GM18873 (cell line): ENCODE results near the gene TBC1D9.
"Not testable (repeated sequence)": the region's sequence is repeated elsewhere in the genome, so short reads cannot be mapped to it uniquely, and the experiment has no call there.

Source experiments
- ATAC-seq: cut with Tn5 transposase; IDR thresholded peaks from one replicate; pipeline ENCODE4 v1.9.1; 2021; ENCODE audit warnings: mild to moderate bottlenecking, moderate library complexity, moderate number of reproducible peaks; ENCODE audit not compliant: unreplicated experiment, low FRiP score

TBC1D9 gene

GRCh38 chr4:140754918-140755773 lies 1.0 kb downstream of the TBC1D9 start:
- no peak for ATAC-seq

- no peak for ATAC-seq
Measured at GRCh38 chr4:140753329-140753728, 2.9 kb downstream of the TBC1D9 start.

GRCh38 chr4:140752291-140753068 lies 3.7 kb downstream of the TBC1D9 start:
- ATAC-seq: no peak

- no peak for ATAC-seq
Measured at GRCh38 chr4:140750470-140750869, 5.7 kb downstream of the TBC1D9 start.

GRCh38 chr4:140748171-140748570 lies 8.0 kb downstream of the TBC1D9 start:
- ATAC-seq: no peak

- not testable (repeated sequence) for ATAC-seq
Measured at GRCh38 chr4:140746546-140746945, 9.6 kb downstream of the TBC1D9 start.

GRCh38 chr4:140744421-140744820 lies 11.8 kb downstream of the TBC1D9 start:
- no peak for ATAC-seq

- ATAC-seq: peak; percentile 55
Measured at GRCh38 chr4:140743194-140743931, 12.8 kb downstream of the TBC1D9 start.

- ATAC-seq: peak; percentile 5
Measured at GRCh38 chr4:140742838-140743193, 13.4 kb downstream of the TBC1D9 start.

- ATAC-seq: no peak
Measured at GRCh38 chr4:140740906-140741670, 15.1 kb downstream of the TBC1D9 start.

- ATAC-seq: no peak
Measured at GRCh38 chr4:140740422-140740821, 15.8 kb downstream of the TBC1D9 start.

- no peak for ATAC-seq
Measured at GRCh38 chr4:140739971-140740370, 16.2 kb downstream of the TBC1D9 start.

- no peak for ATAC-seq
Measured at GRCh38 chr4:140738139-140738538, 18.0 kb downstream of the TBC1D9 start.

GRCh38 chr4:140736669-140737343 lies 19.4 kb downstream of the TBC1D9 start:
- ATAC-seq: no peak

GRCh38 chr4:140735779-140736391 lies 20.3 kb downstream of the TBC1D9 start:
- ATAC-seq: no peak

- no peak for ATAC-seq
Measured at GRCh38 chr4:140735317-140735716, 20.9 kb downstream of the TBC1D9 start.

- ATAC-seq: no peak
Measured at GRCh38 chr4:140732780-140733179, 23.4 kb downstream of the TBC1D9 start.

GRCh38 chr4:140729344-140730049 lies 26.7 kb downstream of the TBC1D9 start:
- no peak for ATAC-seq
